Measurements from ENCODE around the gene PPP1R9B. TPM values are rescaled to one million over a fixed set of nuclear protein-coding genes. Genes with fewer than 3 reads are reported as not detected.

Gene PPP1R9B
- total and polyA plus RNA-seq, 2 donors = 16.6 to 29.6 TPM

Other genes starting within 250 kb of the PPP1R9B start
- not detected for gene DLX4, start 181.5 kb downstream of the PPP1R9B start, total RNA-seq
- gene DLX4, start 181.5 kb downstream of the PPP1R9B start, polyA plus RNA-seq = 0.20 TPM
- not detected for gene DLX3, start 155.5 kb downstream of the PPP1R9B start, total RNA-seq
- 0.16 TPM for gene DLX3, start 155.5 kb downstream of the PPP1R9B start, polyA plus RNA-seq
- gene ITGA3, start 94.6 kb downstream of the PPP1R9B start, total RNA-seq = 26.0 TPM
- 54.9 TPM for gene ITGA3, start 94.6 kb downstream of the PPP1R9B start, polyA plus RNA-seq
- gene PDK2, start 55.3 kb downstream of the PPP1R9B start, total RNA-seq = 15.9 TPM
- gene PDK2, start 55.3 kb downstream of the PPP1R9B start, polyA plus RNA-seq = 55.0 TPM
- gene SAMD14, start 20.5 kb downstream of the PPP1R9B start, total RNA-seq = 2.2 TPM
- gene SAMD14, start 20.5 kb downstream of the PPP1R9B start, polyA plus RNA-seq = 3.7 TPM
- 15.4 TPM for gene SGCA, start 15.3 kb upstream of the PPP1R9B start, total RNA-seq
- gene SGCA, start 15.3 kb upstream of the PPP1R9B start, polyA plus RNA-seq = 89.1 TPM
- gene COL1A1, start 51.0 kb upstream of the PPP1R9B start, total RNA-seq = 5,262 TPM
- 802 TPM for gene COL1A1, start 51.0 kb upstream of the PPP1R9B start, polyA plus RNA-seq
- 1.0 TPM for gene TMEM92, start 123.8 kb upstream of the PPP1R9B start, total RNA-seq
- gene TMEM92, start 123.8 kb upstream of the PPP1R9B start, polyA plus RNA-seq = 2.5 TPM
- gene XYLT2, start 195.4 kb upstream of the PPP1R9B start, total RNA-seq = 17.6 TPM
- 27.8 TPM for gene XYLT2, start 195.4 kb upstream of the PPP1R9B start, polyA plus RNA-seq
- 38.6 TPM for gene MRPL27, start 222.5 kb upstream of the PPP1R9B start, total RNA-seq
- gene MRPL27, start 222.5 kb upstream of the PPP1R9B start, polyA plus RNA-seq = 99.6 TPM
- gene EME1, start 222.6 kb upstream of the PPP1R9B start, total RNA-seq = 2.7 TPM
- gene EME1, start 222.6 kb upstream of the PPP1R9B start, polyA plus RNA-seq = 0.29 TPM
- 62.5 TPM for gene LRRC59, start 246.8 kb upstream of the PPP1R9B start, total RNA-seq
- gene LRRC59, start 246.8 kb upstream of the PPP1R9B start, polyA plus RNA-seq = 48.3 TPM

Measured in urinary bladder (tissue), 2 donors.